ENCODE results near the gene TMEM252. TPM values are rescaled to one million over a fixed set of nuclear protein-coding genes. Genes with fewer than 3 reads are reported as not detected.

TMEM252 gene
- polyA plus RNA-seq, 1 donor from 2014 or later, result not detected

GRCh38 chr9:68497629-68498028 is 43.1 kb downstream of the TMEM252 start:
- Mint-ChIP-seq H3K27me3 (peaks cover 11% of the 10 kb centered on the region), H3K4me1 (no peaks in the 10 kb centered on the region), H3K27ac (no peak overlapping the region), H3K9me3 (no peaks in the 10 kb centered on the region), H3K36me3 (no peaks in the 10 kb centered on the region), H3K4me3 (no peak overlapping the region)

DNA sequence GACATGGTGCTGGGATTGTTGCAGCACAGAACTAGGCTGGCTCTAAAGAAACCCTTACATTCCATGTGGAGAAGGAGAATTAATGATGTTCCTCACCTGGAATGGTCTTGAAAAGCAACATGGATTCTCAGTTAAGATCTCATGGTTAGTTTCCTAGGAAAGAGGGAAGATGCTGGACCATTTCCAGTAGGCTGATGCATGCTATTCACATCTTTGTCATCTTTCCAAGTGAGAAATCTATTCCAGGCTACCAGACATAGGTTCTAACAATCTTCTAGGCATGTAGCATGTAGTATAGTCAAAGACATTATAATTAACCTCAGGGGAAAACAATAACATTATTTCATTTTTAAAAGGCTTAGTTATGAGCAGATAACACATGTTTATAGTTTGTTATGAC is 44.3 kb downstream of the TMEM252 start:
- no peaks in the 10 kb centered on the region for H3K9me3 Mint-ChIP-seq
- no peak overlapping the region for H3K27ac Mint-ChIP-seq
- H3K4me3 Mint-ChIP-seq, result no peak overlapping the region
- H3K36me3 Mint-ChIP-seq, result no peaks in the 10 kb centered on the region
- no peaks in the 10 kb centered on the region for H3K4me1 Mint-ChIP-seq
- peaks cover 11% of the 10 kb centered on the region for H3K27me3 Mint-ChIP-seq

DNA sequence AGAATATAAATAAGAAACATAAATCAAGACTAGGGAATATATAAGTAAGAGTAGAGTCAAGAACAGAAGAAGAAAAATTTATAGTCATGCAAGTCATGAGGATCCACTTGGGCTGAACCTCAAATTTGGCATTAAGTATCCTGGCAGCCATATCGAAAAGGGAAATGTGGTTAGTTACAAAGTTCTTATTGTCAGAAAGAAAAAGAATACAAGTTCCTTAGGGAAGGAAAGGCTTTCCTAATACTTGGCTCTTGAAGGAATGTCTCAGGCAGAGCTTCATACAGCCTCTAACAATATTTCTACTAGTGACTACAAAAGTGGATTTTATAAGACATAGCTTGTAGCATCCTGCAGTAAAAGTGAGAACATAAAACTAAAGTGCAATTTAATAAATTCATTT is 45.4 kb downstream of the TMEM252 start:
- H3K4me1 Mint-ChIP-seq, result no peaks in the 10 kb centered on the region

DNA sequence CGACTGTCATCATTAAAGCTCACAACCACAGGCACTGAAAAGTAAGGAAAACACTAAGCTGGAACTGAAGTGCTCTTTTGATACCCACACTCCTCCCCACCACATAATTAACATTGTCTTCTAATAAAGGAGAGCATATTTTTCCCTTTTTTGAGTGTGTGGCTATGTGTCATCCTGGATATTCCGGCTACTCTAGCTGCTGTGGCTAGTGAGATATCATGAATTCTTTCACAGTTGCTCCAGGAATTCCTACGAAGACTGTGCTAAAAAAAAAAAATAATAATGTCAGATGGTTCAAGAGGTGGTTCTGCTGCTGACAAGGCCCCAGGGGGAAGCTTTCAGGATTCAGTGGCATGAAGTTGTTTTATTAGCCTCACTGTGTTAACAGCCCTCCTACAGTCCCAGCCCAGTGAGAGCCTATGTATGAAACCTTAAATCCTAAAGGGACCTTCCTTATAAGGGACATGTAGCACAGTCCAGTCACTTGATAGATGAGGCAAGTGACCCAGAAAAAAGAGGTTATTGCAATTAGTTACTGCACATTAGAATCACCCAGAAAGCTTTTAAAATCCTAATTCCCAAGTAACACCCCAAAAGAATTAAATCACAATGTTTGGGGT is 46.6 kb downstream of the TMEM252 start:
- Mint-ChIP-seq H3K4me3 (no peak overlapping the region), H3K4me1 (no peaks in the 10 kb centered on the region), H3K27me3 (peaks cover 17% of the 10 kb centered on the region), H3K9me3 (no peaks in the 10 kb centered on the region), H3K36me3 (peaks cover under 1% of the 10 kb centered on the region), H3K27ac (no peak overlapping the region)

More for the DNA sequence above, 45.4 kb downstream of the TMEM252 start:
- Mint-ChIP-seq H3K36me3 (no peaks in the 10 kb centered on the region), H3K4me3 (no peak overlapping the region), H3K27me3 (peaks cover 16% of the 10 kb centered on the region), H3K27ac (no peak overlapping the region), H3K9me3 (no peaks in the 10 kb centered on the region)

DNA sequence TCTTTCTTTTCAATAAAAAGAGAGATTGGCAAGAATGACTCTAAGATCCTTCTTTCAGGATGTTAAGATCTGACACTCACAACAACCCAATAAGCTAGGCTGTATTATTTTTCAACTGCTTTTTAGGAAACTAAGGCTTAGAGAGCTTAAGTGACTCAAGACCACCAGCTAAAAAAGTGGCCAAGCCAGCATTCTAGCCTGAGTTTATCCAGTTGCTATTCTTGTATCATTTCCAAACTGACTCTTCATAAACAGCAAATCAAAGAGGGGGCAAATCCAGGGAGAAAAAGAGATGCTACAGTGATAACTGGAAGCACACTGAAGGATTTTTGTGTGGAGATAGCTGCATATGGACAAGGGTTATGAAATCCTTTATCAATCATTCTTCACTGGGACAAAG is 47.1 kb downstream of the TMEM252 start:
- peaks cover 5% of the 10 kb centered on the region for H3K36me3 Mint-ChIP-seq
- H3K27ac Mint-ChIP-seq, result no peak overlapping the region
- H3K4me1 Mint-ChIP-seq, result no peaks in the 10 kb centered on the region
- no peaks in the 10 kb centered on the region for H3K9me3 Mint-ChIP-seq
- no peak overlapping the region for H3K4me3 Mint-ChIP-seq
- peaks cover 19% of the 10 kb centered on the region for H3K27me3 Mint-ChIP-seq

GRCh38 chr9:68492806-68493205 is 47.9 kb downstream of the TMEM252 start:
- H3K4me3 Mint-ChIP-seq, result peak overlapping the region in 1 of 4 donors; percentile 13
- H3K4me1 Mint-ChIP-seq, result no peaks in the 10 kb centered on the region
- H3K9me3 Mint-ChIP-seq, result no peaks in the 10 kb centered on the region
- H3K27me3 Mint-ChIP-seq, result peaks cover 16% of the 10 kb centered on the region
- peaks cover 5% of the 10 kb centered on the region for H3K36me3 Mint-ChIP-seq
- no peak overlapping the region for H3K27ac Mint-ChIP-seq

DNA sequence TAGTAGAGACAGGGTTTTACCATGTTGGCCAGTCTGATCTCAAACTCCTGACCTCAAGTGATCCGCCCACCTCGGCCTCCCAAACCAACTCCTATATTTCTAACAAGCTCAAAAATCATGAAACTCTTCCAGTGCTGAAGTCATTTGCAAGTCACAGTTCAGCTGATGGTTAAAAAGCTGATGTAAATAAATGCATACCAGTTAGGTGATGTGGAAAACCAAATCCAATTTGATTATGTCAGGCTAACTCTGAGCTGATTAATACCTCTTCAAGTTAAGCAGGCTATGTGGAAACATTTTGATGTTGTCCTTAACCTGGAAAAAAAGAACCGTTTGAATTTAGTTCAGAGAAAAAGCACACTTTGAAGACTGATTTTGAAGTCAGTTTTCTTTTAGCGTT is 51.0 kb downstream of the TMEM252 start:
- Mint-ChIP-seq H3K4me1 (no peaks in the 10 kb centered on the region), H3K4me3 (no peak overlapping the region), H3K9me3 (peaks cover 6 to 16% (median 8%) of the 10 kb centered on the region in 3 donors), H3K36me3 (peaks cover 5% of the 10 kb centered on the region), H3K27me3 (peaks cover 17% of the 10 kb centered on the region), H3K27ac (no peak overlapping the region)

GRCh38 chr9:68488126-68488525 is 52.6 kb downstream of the TMEM252 start:
- H3K27ac Mint-ChIP-seq, result no peak overlapping the region
- peaks cover 6 to 16% (median 8%) of the 10 kb centered on the region in 3 donors for H3K9me3 Mint-ChIP-seq
- no peak overlapping the region for H3K4me3 Mint-ChIP-seq
- no peaks in the 10 kb centered on the region for H3K4me1 Mint-ChIP-seq
- H3K27me3 Mint-ChIP-seq, result peaks cover 15% of the 10 kb centered on the region
- peaks cover 5% of the 10 kb centered on the region for H3K36me3 Mint-ChIP-seq

Other genes with a start within 250 kb of the TMEM252 start
- gene FOXD4L3, start 238.0 kb downstream of the TMEM252 start, polyA plus RNA-seq, result not detected
- gene PGM5, start 184.3 kb downstream of the TMEM252 start, polyA plus RNA-seq, result not detected
- 5.0 TPM for gene PIP5K1B, start 164.4 kb upstream of the TMEM252 start, polyA plus RNA-seq

Data from IgD-negative memory B cell (primary cell).